Erythroblast (primary cell): ENCODE measurements around the gene HAPLN1.

Experiments
- GATA1 ChIP-seq: IDR thresholded peaks from 2 replicates; pipeline ENCODE4 v1.6.1; 2011; ENCODE audit warnings: low read depth, mild to moderate bottlenecking, control low read depth, low read length, moderate library complexity
- POLR2A ChIP-seq: IDR thresholded peaks from 2 replicates; pipeline ENCODE4 v1.6.1; 2011; ENCODE audit warnings: mild to moderate bottlenecking, low read length

DNA sequence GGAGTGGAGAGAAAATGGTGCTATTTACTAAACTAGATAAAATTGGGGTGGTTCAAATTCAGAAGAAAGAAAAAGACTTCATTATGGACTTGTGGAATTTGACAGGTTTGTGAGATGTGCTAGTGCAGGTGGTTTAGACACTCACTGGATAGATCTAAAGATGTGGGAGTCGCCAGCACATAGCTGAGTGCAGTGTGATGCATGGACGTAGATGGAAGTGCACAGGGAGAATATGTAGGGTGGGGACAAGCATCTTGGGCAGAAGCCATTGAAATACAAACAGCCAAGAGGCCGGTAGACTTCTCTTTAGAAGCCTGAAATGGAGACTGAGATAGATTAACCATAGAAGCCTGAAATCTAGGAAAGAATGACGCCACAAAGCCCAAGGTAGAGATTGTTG is 10.7 kb downstream of the HAPLN1 start:
- TF ChIP-seq POLR2A (no peak), GATA1 (no peak)
